Measurements from ENCODE around the gene FAM187B.

DNA sequence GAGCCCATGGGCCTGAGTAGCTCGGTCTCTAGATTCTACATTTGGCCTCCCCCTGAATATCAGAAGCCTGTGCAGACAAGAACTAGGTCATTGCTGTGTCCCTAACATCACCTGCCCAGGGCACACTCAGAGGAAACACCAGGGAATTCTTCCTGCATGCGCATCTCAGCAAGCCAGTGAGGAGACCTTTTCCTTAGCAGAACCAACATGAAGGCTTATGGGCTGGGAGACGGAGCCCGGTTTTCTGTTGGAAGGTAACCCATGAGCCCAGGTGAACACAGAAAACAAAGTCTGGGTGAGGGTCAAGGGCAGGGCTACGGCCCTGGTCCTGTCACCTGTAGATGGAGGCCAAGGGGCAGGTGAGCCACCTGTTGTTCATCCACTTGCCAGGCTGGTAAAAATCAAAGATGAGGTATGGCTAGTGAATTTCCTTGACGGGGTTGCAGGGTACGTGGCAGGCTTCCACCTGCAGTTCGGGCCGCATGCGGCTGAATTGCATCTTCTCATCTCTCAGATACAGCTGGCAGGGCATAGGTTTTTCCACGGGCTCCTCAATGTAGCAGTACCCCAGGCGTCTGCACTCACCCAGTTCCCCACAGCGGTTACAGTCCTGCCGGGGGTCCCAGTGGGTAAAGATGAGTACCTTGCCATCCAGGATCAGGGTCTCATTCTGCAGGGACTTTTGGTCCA is 3.6 kb upstream of the FAM187B start:
- TF ChIP-seq, protein P1, sequence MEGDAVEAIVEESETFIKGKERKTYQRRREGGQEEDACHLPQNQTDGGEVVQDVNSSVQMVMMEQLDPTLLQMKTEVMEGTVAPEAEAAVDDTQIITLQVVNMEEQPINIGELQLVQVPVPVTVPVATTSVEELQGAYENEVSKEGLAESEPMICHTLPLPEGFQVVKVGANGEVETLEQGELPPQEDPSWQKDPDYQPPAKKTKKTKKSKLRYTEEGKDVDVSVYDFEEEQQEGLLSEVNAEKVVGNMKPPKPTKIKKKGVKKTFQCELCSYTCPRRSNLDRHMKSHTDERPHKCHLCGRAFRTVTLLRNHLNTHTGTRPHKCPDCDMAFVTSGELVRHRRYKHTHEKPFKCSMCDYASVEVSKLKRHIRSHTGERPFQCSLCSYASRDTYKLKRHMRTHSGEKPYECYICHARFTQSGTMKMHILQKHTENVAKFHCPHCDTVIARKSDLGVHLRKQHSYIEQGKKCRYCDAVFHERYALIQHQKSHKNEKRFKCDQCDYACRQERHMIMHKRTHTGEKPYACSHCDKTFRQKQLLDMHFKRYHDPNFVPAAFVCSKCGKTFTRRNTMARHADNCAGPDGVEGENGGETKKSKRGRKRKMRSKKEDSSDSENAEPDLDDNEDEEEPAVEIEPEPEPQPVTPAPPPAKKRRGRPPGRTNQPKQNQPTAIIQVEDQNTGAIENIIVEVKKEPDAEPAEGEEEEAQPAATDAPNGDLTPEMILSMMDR (IDR thresholded peaks at IDR 0.05): no peak
- no peak for TF ChIP-seq POLR2A (IDR thresholded peaks at IDR 0.05)
- no peak for TF ChIP-seq POLR2AphosphoS5 (IDR thresholded peaks at IDR 0.05)

Data from prostate gland (tissue), 2 donors.